Measurements from ENCODE around the gene CHKB.

DNA sequence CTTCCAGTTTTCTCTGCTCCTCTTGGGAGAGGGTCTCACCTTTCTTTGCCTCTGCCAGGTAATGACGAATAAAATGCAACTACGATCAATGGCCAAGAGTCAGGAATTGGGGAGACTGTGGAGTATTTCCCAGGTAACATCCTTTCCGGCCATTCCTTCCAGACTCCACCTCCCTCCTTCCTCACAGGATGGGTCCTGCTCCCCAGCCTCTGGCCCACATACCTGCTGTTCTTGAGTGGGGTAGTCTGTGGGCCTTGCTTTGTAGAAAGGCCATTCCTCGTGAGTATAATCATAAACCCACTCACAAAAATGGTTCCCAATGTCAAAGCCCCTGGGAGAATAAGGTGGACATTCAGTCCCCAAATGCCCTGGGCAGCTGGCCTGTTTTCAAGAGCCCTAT is 2.9 kb downstream of the CHKB start:
- TF ChIP-seq GATA3 (IDR thresholded peaks at IDR 0.05; ENCODE audit: low read depth, low read length) (no peak), GATA2 (IDR thresholded peaks at IDR 0.05; ENCODE audit: low read depth, low read length) (no peak)
